Pancreas (tissue), 10 donors: ENCODE data around the gene GSS. TPM values are rescaled to one million over a fixed set of nuclear protein-coding genes. Genes with fewer than 3 reads are reported as not detected.

ENCODE experiments used
- ATAC-seq, 4 donors: fragments of 200-7000 bp; cut with Tn5 transposase; one replicate each; pipeline versions ENCODE4 v1.8.0 to v1.9.1; 2020; ENCODE audit warnings: mild to moderate bottlenecking in 4 of 4, moderate library complexity in 4 of 4
- DNase-seq, 6 donors: peaks; one replicate each; pipeline ENCODE4 v3.0.0-alpha.2; 2020
- FAIRE-seq: peaks from 2 replicates; lab custom pipeline; 2012; peaks lifted over from hg19 to GRCh38; lab: Jason Lieb, UNC
- H3K27ac ChIP-seq, 4 donors: fragments of 200-600 bp; sonication (generic); 1 replicate in 3 of 4; 2 replicates in 1 of 4; pipeline versions ENCODE4 v1.5.0 to v1.8.0; 2020
- H3K27me3 ChIP-seq, 4 donors: fragments of 200-600 bp; one replicate each; pipeline ENCODE4 v1.8.0; 2021
- H3K36me3 ChIP-seq, 3 donors: fragments of 200-600 bp; sonication (generic) in 1 of 3; one replicate each; pipeline versions ENCODE4 v1.5.0 to v1.8.0; 2020 to 2021
- H3K4me1 ChIP-seq, 3 donors: fragments of 200-600 bp; one replicate each; pipeline ENCODE4 v1.8.0; 2021
- H3K4me3 ChIP-seq, 4 donors: fragments of 200-600 bp; sonication (generic) in 2 of 4; one replicate each; pipeline versions ENCODE4 v1.5.0 to v1.8.0; 2020 to 2021
- H3K9me3 ChIP-seq, 4 donors: fragments of 200-600 bp; one replicate each; pipeline ENCODE4 v1.8.0; 2021
- WGBS, 2 donors: extraction: QIAGEN DNeasy Blood & Tissue Kit; methylation state at CpG; one replicate each; pipeline ENCODE4 v1.1.7; 2013; 5-methylcytosine and 5-hydroxymethylcytosine counted together
- intact Hi-C, 3 donors: fragments of 100-400 bp; cut with DNase I; formaldehyde crosslinking; loops; one replicate each; pipeline versions ENCODE4 v1.11.1 to v1.14.2; 2022
- polyA plus RNA-seq, 2 donors: library from polyadenylated mRNA; stranded (reverse); fragments of 200-250 nt; gene quantifications; one replicate each; pipeline ENCODE4 v1.2.3, GENCODE V29; 2013
- total RNA-seq, 6 donors: library from RNA; stranded (reverse); fragmentation: NEBNext Ultra II Directional in 4 of 6; extraction: Animal tissue kit (Norgen Biotek cat#: 25700) in 4 of 6; gene quantifications; one replicate each; pipeline versions ENCODE4 v1.2.1 to v1.2.4, GENCODE V29; 2021 to 2023
- TF ChIP-seq, protein P1 (sequence below), 4 donors: fragments of 200-600 bp; sonication (generic) in 3 of 4; IDR thresholded peaks; one replicate each; pipeline versions ENCODE4 v1.5.0 to v1.8.0; 2021; ENCODE audit warnings: antibody characterized with exemption in 4 of 4
- donor health status: healthy with polysubstance abuse.
- donor health status: DM: no; HTN: no; CAD: no; lungs with moderate emphysema.
- donor health status: DM: no; HTN: no; CAD: no.
- donor health status: control.
- donor health status: control.
- donor health status: Bipolar disorder and iron deficiency.
- donor health status: DM: yes; HTN: yes; CAD: no.
- donor health status: DM: no; HTN: no; CAD: no.
- donor health status: DM: no; HTN: no; CAD: no.
- donor health status: DM: yes; HTN: yes; CAD: no.

GSS gene
- total and polyA plus RNA-seq, 8 donors, result 6.7 to 32.2 (median 14.4) TPM

GRCh38 chr20:34920055-34920454 lies 35.6 kb downstream of the GSS start:
- intact Hi-C loops, result no loop called here
- H3K27me3 ChIP-seq, result no peaks in the 10 kb centered on the region
- no peaks in the 10 kb centered on the region for H3K9me3 ChIP-seq
- peaks cover 4 to 12% (median 9%) of the 10 kb centered on the region in 3 donors for H3K4me1 ChIP-seq
- DNase-seq (no peak), FAIRE-seq (no peak), ATAC-seq (no peak)
- H3K36me3 ChIP-seq, result no peaks in the 10 kb centered on the region
- no peak overlapping the region for H3K27ac ChIP-seq
- H3K4me3 ChIP-seq, result no peak overlapping the region
- TF ChIP-seq, protein P1, sequence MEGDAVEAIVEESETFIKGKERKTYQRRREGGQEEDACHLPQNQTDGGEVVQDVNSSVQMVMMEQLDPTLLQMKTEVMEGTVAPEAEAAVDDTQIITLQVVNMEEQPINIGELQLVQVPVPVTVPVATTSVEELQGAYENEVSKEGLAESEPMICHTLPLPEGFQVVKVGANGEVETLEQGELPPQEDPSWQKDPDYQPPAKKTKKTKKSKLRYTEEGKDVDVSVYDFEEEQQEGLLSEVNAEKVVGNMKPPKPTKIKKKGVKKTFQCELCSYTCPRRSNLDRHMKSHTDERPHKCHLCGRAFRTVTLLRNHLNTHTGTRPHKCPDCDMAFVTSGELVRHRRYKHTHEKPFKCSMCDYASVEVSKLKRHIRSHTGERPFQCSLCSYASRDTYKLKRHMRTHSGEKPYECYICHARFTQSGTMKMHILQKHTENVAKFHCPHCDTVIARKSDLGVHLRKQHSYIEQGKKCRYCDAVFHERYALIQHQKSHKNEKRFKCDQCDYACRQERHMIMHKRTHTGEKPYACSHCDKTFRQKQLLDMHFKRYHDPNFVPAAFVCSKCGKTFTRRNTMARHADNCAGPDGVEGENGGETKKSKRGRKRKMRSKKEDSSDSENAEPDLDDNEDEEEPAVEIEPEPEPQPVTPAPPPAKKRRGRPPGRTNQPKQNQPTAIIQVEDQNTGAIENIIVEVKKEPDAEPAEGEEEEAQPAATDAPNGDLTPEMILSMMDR (IDR thresholded peaks at IDR 0.05), result no peak

DNA sequence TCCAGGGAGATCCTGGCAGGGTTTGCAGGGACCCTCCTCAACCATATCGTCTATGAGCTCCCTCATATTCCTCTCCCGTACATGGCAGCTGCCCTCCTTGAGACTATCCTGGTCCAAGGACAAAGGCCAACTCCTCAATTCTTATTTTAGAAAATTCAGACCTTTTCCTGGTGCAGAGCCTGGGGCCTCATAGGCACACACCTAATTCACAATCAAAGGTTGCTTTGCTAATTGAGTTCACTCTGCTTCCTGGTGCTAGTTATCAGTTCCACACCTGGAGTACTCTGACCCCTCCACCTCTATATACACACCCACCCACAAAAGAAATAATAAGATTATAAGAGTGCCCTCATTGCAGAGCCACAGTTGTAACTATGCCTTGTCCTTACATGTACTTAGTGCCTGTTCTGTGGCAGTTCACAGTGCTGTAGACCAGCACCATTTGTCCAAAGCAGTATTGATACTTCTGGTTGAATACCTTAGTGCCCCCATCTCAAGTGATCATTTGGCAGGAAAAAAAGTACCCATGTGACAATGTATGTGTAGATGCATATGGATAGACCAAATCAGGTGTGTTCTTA lies 38.7 kb downstream of the GSS start:
- no peaks in the 10 kb centered on the region for H3K27me3 ChIP-seq
- peaks cover 4 to 9% (median 9%) of the 10 kb centered on the region in 3 donors for H3K4me1 ChIP-seq
- no peak for DNase-seq
- H3K4me3 ChIP-seq, result no peak overlapping the region
- WGBS, 2 donors, result 64 to 70% methylated on average over 2 of the region's 2 CpGs
- intact Hi-C loops, result no loop called here
- ATAC-seq, result peak in 3 of 4 donors; percentile 22 to 67 (median 44)
- no peaks in the 10 kb centered on the region for H3K36me3 ChIP-seq
- TF ChIP-seq, protein P1 (IDR thresholded peaks at IDR 0.05), result no peak
- H3K9me3 ChIP-seq, result no peaks in the 10 kb centered on the region
- no peak for FAIRE-seq
- H3K27ac ChIP-seq, result no peak overlapping the region

- FAIRE-seq (no peak), DNase-seq (no peak), ATAC-seq (peak in 1 of 4 donors; percentile 26)
- intact Hi-C loops, result no loop called here
- Histone ChIP-seq H3K4me3 (no peak overlapping the region), H3K4me1 (peaks cover 4 to 9% (median 9%) of the 10 kb centered on the region in 3 donors), H3K36me3 (no peaks in the 10 kb centered on the region), H3K27ac (no peak overlapping the region), H3K27me3 (no peaks in the 10 kb centered on the region), H3K9me3 (no peaks in the 10 kb centered on the region)
- TF ChIP-seq, protein P1 (IDR thresholded peaks at IDR 0.05), result no peak
- 42 to 43% methylated on average over 4 of the region's 4 CpGs for WGBS, 2 donors
Measured at GRCh38 chr20:34915749-34916455, 39.7 kb downstream of the GSS start.

DNA sequence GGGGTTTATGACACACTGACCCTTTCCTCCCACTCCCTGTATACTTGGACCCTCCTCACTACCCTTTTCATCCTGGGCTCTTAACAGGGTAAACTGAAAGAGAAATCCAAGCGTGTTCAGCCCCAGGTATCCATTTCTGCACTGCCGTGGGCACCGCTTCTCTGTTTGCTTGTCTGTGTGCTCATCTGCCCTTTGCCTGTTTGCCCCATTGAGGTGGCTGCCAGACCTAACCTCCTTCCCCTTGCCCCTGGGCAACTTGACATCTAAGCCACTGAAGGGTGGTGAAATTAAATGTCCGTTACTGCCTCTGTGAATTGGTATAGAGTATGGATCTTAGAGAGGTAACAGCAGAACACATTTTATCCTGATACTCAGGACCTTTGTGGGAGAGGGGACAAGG lies 40.5 kb downstream of the GSS start:
- H3K9me3 ChIP-seq, result no peaks in the 10 kb centered on the region
- FAIRE-seq, result no peak
- TF ChIP-seq, protein P1 (IDR thresholded peaks at IDR 0.05), result no peak
- H3K4me3 ChIP-seq, result no peak overlapping the region
- no peak overlapping the region for H3K27ac ChIP-seq
- H3K36me3 ChIP-seq, result no peaks in the 10 kb centered on the region
- intact Hi-C loops, result no loop called here
- 83 to 88% methylated on average over 4 of the region's 4 CpGs for WGBS, 2 donors
- no peak for ATAC-seq
- peaks cover 4 to 9% (median 9%) of the 10 kb centered on the region in 3 donors for H3K4me1 ChIP-seq
- H3K27me3 ChIP-seq, result no peaks in the 10 kb centered on the region
- no peak for DNase-seq
